K562 (cell line): ENCODE data around the gene SH3GL3. TPM values are rescaled to one million over a fixed set of nuclear protein-coding genes. Genes with fewer than 3 reads are reported as not detected.

Experiments
- ATAC-seq: fragments of 200-7000 bp; cut with Tn5 transposase; 3 replicates; pipeline ENCODE4 v1.9.1; 2020; ENCODE audit warnings: moderate library complexity
- BruUV-seq: library from RNA; stranded (reverse); fragments of 400-500 nt; replicated peaks from 2 replicates; lab custom pipeline; 2021; lab: Mats Ljungman, UMichigan
- CTCF ChIA-PET: fragments of 300-600 bp; formaldehyde crosslinking; extraction: SDS; loops from one replicate; lab custom pipeline; 2021; ENCODE audit warnings: low intra/inter-chr PET ratio; lab: Yijun Ruan, JAX
- POLR2A ChIA-PET: fragments of 300-600, 350-650 bp; sonication (Branson Sonifier 250); formaldehyde crosslinking; extraction: SDS; loops from one replicate; lab custom pipeline; 2021; ENCODE audit warnings: antibody characterized with exemption, inconsistent platforms; lab: Yijun Ruan, JAX
- DNase-seq, 4 experiments: peaks; one replicate each; pipeline versions ENCODE4 v3.0.0 to v3.0.0-alpha.2; 2011 to 2018; ENCODE audit warnings: low spot score in 3 of 4, mixed read lengths in 3 of 4; ENCODE audit errors: extremely low read depth in 1 of 4
- FAIRE-seq: peaks from 2 replicates; lab custom pipeline; 2011; peaks lifted over from hg19 to GRCh38; lab: Jason Lieb, UNC
- H2AFZ ChIP-seq: 2 replicates; pipeline ENCODE4 v1.6.0; 2011; ENCODE audit warnings: low read depth, low read length, control low read depth, inconsistent platforms
- H3K27ac ChIP-seq: fragments of 200-600 bp; 3 replicates; pipeline ENCODE4 v1.8.0; 2011; ENCODE audit warnings: low read depth, mild to moderate bottlenecking, control low read depth, inconsistent platforms, low read length, moderate library complexity, mixed read lengths; ENCODE audit errors: extremely low read depth
- H3K27me3 ChIP-seq, 2 experiments: fragments of 300-600 bp in 1 of 2; 2 replicates in 1 of 2; 3 replicates in 1 of 2; pipeline versions ENCODE4 v1.6.0 to v1.8.0; 2011; ENCODE audit warnings: inconsistent platforms in 2 of 2, low read length in 2 of 2, mild to moderate bottlenecking in 1 of 2, mixed read lengths in 1 of 2, moderate library complexity in 1 of 2; ENCODE audit not compliant: control insufficient read depth in 2 of 2, insufficient read depth in 2 of 2
- H3K36me3 ChIP-seq: fragments of 300-600 bp; 3 replicates; pipeline ENCODE4 v1.8.0; 2011; ENCODE audit warnings: mild to moderate bottlenecking, low read length, inconsistent platforms; ENCODE audit not compliant: control insufficient read depth, insufficient read depth
- H3K4me1 ChIP-seq, 2 experiments: fragments of 200-600 bp in 1 of 2; replicated peaks in 1 of 2; 2 replicates in 1 of 2; 3 replicates in 1 of 2; pipeline versions ENCODE4 v1.5.1 to v1.8.0; 2011; ENCODE audit warnings: inconsistent platforms in 2 of 2, low read length in 2 of 2, mild to moderate bottlenecking in 1 of 2, mixed read lengths in 1 of 2, moderate library complexity in 1 of 2; ENCODE audit not compliant: control insufficient read depth in 2 of 2, insufficient read depth in 2 of 2
- H3K4me2 ChIP-seq: 2 replicates; pipeline ENCODE4 v1.6.1; 2011; ENCODE audit warnings: low read length, control low read depth, inconsistent platforms, mixed read lengths; ENCODE audit not compliant: insufficient read depth
- H3K4me3 ChIP-seq: fragments of 200-600 bp; sonication (generic), shearing (Covaris generic); 2 replicates; pipeline ENCODE4 v1.5.1; 2016; ENCODE audit warnings: control low read depth, inconsistent platforms
- H3K79me2 ChIP-seq: fragments of 200-600 bp; 3 replicates; pipeline ENCODE4 v1.8.0; 2011; ENCODE audit warnings: low read length, inconsistent platforms; ENCODE audit not compliant: control insufficient read depth, insufficient read depth
- H3K9ac ChIP-seq, 2 experiments: 2 replicates each; pipeline versions ENCODE4 v1.6.0 to v1.6.1; 2011; ENCODE audit warnings: low read depth in 2 of 2, low read length in 2 of 2, control low read depth in 1 of 2, inconsistent platforms in 1 of 2, mild to moderate bottlenecking in 1 of 2, mixed read lengths in 1 of 2; ENCODE audit not compliant: insufficient read depth in 1 of 2
- H3K9me1 ChIP-seq: one replicate; pipeline ENCODE4 v1.6.0; 2011; ENCODE audit warnings: inconsistent platforms, mild to moderate bottlenecking, low read length, moderate library complexity; ENCODE audit not compliant: control insufficient read depth, insufficient read depth
- H3K9me3 ChIP-seq: replicated peaks from 2 replicates; pipeline ENCODE4 v1.5.1; 2011; ENCODE audit warnings: low read depth, low read length, inconsistent platforms; ENCODE audit not compliant: control insufficient read depth, insufficient read depth
- H4K20me1 ChIP-seq: replicated peaks from 2 replicates; pipeline ENCODE4 v1.6.1; 2011; ENCODE audit warnings: low read length, inconsistent platforms, mixed read lengths; ENCODE audit not compliant: control insufficient read depth, insufficient read depth
- ARID1B ChIP-seq: fragments of 450-650 bp; IDR thresholded peaks from 2 replicates; pipeline ENCODE4 v1.6.1; 2016; ENCODE audit warnings: antibody characterized with exemption, mild to moderate bottlenecking, inconsistent platforms
- CREB1 ChIP-seq, 2 experiments: sonication (generic) in 1 of 2; formaldehyde crosslinking in 1 of 2; IDR thresholded peaks; 2 replicates each; pipeline versions ENCODE4 v1.6.1 to v1.8.0; 2012 to 2022; ENCODE audit warnings: inconsistent platforms in 1 of 2, mild to moderate bottlenecking in 1 of 2, missing genetic modification reagents in 1 of 2, moderate library complexity in 1 of 2
- DEAF1 ChIP-seq: fragments of 450-650 bp; formaldehyde crosslinking; IDR thresholded peaks from 2 replicates; pipeline ENCODE4 v1.4.0; 2020; ENCODE audit warnings: mild to moderate bottlenecking, moderate library complexity
- IRF9 ChIP-seq: fragments of 450-650 bp; IDR thresholded peaks from 2 replicates; pipeline ENCODE4 v1.6.1; 2016; ENCODE audit warnings: missing biosample characterization, missing genetic modification characterization
- MAZ ChIP-seq, 2 experiments: fragments of 450-650 bp in 1 of 2; sonication (generic) in 1 of 2; formaldehyde crosslinking; IDR thresholded peaks in 1 of 2; conservative IDR thresholded peaks in 1 of 2; 2 replicates each; pipeline versions ENCODE4 v1.4.0 to v1.5.0; 2020; ENCODE audit warnings: mild to moderate bottlenecking in 1 of 2, missing genetic modification reagents in 1 of 2
- NR2F6 ChIP-seq: fragments of 450-650 bp; formaldehyde crosslinking; IDR thresholded peaks from 2 replicates; pipeline ENCODE4 v1.4.0; 2020; ENCODE audit warnings: mild to moderate bottlenecking
- PREB ChIP-seq: sonication (generic); formaldehyde crosslinking; IDR thresholded peaks from 2 replicates; pipeline ENCODE4 v1.8.1; 2023; ENCODE audit warnings: mild to moderate bottlenecking, missing genetic modification reagents
- TCF7L2 ChIP-seq: fragments of 150-350 bp; IDR thresholded peaks from 2 replicates; pipeline ENCODE4 v1.6.1; 2016; ENCODE audit warnings: low read depth, mild to moderate bottlenecking, low read length, moderate library complexity
- ZFP36 ChIP-seq: fragments of 150-350 bp; IDR thresholded peaks from 2 replicates; pipeline ENCODE4 v1.6.1; 2018; ENCODE audit warnings: low read length, low read depth; ENCODE audit not compliant: partially characterized antibody
- ZNF263 ChIP-seq: sonication (generic); formaldehyde crosslinking; IDR thresholded peaks from 2 replicates; pipeline ENCODE4 v1.8.0; 2022; ENCODE audit warnings: mild to moderate bottlenecking, missing genetic modification reagents, borderline replicate concordance
- ZNF551 ChIP-seq: fragments of 250-450 bp; sonication (Bioruptor Pico); IDR thresholded peaks from 2 replicates; pipeline ENCODE4 v1.5.0; 2021; ENCODE audit warnings: mild to moderate bottlenecking, moderate library complexity
- WGBS: fragments of 100-300 bp; shearing (Covaris generic); methylation state at CpG from one replicate; pipeline ENCODE4 v1.1.6; 2016; ENCODE audit warnings: low coverage, mixed read lengths; ENCODE audit not compliant: insufficient coverage; ENCODE audit errors: missing lambda C conversion rate; 5-methylcytosine and 5-hydroxymethylcytosine counted together
- in situ Hi-C: fragments of 300-500 bp; cut with MboI; formaldehyde crosslinking; loops from 4 replicates; pipeline ENCODE4 v1.15.0; 2018; ENCODE audit warnings: inconsistent platforms, mixed read lengths
- intact Hi-C: fragments of 100-400 bp; cut with micrococcal nuclease; formaldehyde crosslinking; loops from 2 replicates; pipeline ENCODE4 v1.14.2; 2022
- polyA plus RNA-seq, 8 experiments: library from polyadenylated mRNA; depleted of rRNA in 4 of 8; stranded (reverse) in 5 of 8; unstranded in 3 of 8; fragments of >200 nt; fragmentation: Nextera tagmentation in 2 of 8; fragmentation: Illumina TruSeq in 1 of 8; extraction: Ambion mirVana in 2 of 8; extraction: Trizol in 1 of 8; gene quantifications; 2 replicates each; pipeline versions ENCODE4 v1.2.1 to v1.2.3, GENCODE V29; 2011 to 2014; ENCODE audit warnings: inconsistent platforms in 1 of 8, missing spikeins in 1 of 8
- total RNA-seq, 7 experiments: library from RNA; depleted of rRNA in 6 of 7; stranded (reverse); fragments of >200 nt in 6 of 7; fragmentation: Illumina TruSeq in 2 of 7; extraction: Trizol in 2 of 7; gene quantifications; 2 replicates each; pipeline versions ENCODE4 v1.2.1 to v1.2.3, GENCODE V29; 2011 to 2021; ENCODE audit warnings: low replicate concordance in 1 of 7

SH3GL3 gene
- total and polyA plus RNA-seq, 9 of the 15 experiments (the other 6 are each of a cell fraction or from before 2014, with no cell fraction given) = 3.9 to 16.0 (median 9.7) TPM

GRCh38 chr15:83489690-83490089, 42.5 kb downstream of the SH3GL3 start (continued):
- TF ChIP-seq IRF9 (tag) = no peak
- TF ChIP-seq, all 486 proteins: peak for 3

- Histone ChIP-seq H3K4me1 (no peaks in the 10 kb centered on the region), H3K79me2 (no peaks in the 10 kb centered on the region), H3K36me3 (no peaks in the 10 kb centered on the region), H3K27me3 (no peaks in the 10 kb centered on the region), H4K20me1 (no peaks in the 10 kb centered on the region), H3K9me3 (no peaks in the 10 kb centered on the region), H3K9me1 (no peaks in the 10 kb centered on the region), H2AFZ (no peak overlapping the region), H3K4me3 (no peak overlapping the region), H3K9ac (no peak overlapping the region), H3K4me2 (no peak overlapping the region), H3K27ac (no peak overlapping the region)
- in situ Hi-C loops = no loop called here
- WGBS = 26% methylated on average over 5 of the region's 5 CpGs
- DNase-seq = no peak
- POLR2A ChIA-PET = interaction anchor here (1.4 kb wide), 1 partner anchor 12 kb away, joined by 5 read pairs; no protein-coding TSS in a partner anchor
- BruUV-seq = no TSS peak
- intact Hi-C loops = no loop called here
- ATAC-seq = no peak
- CTCF ChIA-PET = no interaction called here
- FAIRE-seq = no peak
- no peak for TF ChIP-seq ARID1B
- no peak for TF ChIP-seq DEAF1 (CRISPR knock-in tag)
- TF ChIP-seq PREB (CRISPR knock-in tag) = no peak
- TF ChIP-seq ZFP36 = no peak
- no peak for TF ChIP-seq NR2F6
- TF ChIP-seq ZNF551 (CRISPR knock-in tag) = no peak
- TF ChIP-seq ZNF263 (CRISPR knock-in tag) = no peak
- TF ChIP-seq CREB1 (IDR thresholded peaks at IDR 0.05) = no peak
- TF ChIP-seq CREB1 (CRISPR knock-in tag; IDR thresholded peaks at IDR 0.05) = no peak
- no peak for TF ChIP-seq TCF7L2
- no peak for TF ChIP-seq MAZ (CRISPR knock-in tag; conservative IDR thresholded peaks at IDR 0.05 in 1 of 2, IDR thresholded peaks at IDR 0.05 in 1 of 2)
These were observed 44.3 kb downstream of the SH3GL3 start for GRCh38 chr15:83491486-83491885.
